PC-9 (cell line): ENCODE results near the gene KCNK2.

Experiments used
- CTCF ChIP-seq: fragments of 200-600 bp; sonication (generic); conservative IDR thresholded peaks from 2 replicates; pipeline ENCODE4 v1.6.1; 2017; ENCODE audit warnings: mixed run types, antibody characterized with exemption, mild to moderate bottlenecking, moderate library complexity
- EZH2 ChIP-seq: fragments of 200-600 bp; sonication (generic); IDR thresholded peaks from 2 replicates; pipeline ENCODE4 v1.8.0; 2017; ENCODE audit warnings: antibody characterized with exemption, low read depth

DNA sequence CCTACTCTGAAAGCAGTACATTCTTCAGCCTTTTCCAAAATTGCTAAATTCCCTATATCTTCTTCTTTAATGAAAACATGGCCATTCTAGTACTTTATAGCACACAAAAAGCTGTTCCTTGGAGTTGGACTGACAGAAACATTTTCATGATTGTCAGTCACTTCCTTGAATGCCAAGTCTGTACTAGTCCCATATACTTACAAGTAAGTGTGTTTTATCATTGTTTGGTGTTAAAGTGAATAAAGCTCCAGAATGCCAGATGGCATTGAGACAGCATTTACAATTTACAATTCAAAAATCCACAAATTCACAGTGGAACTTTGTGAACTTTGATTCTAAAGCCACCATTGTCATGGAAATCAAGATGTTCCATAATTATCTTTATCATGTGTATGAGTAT lies 36.5 kb downstream of the KCNK2 start:
- TF ChIP-seq EZH2: no peak
- no peak for TF ChIP-seq CTCF
